Skeletal muscle tissue (tissue), 4 donors: Measurements from ENCODE around the gene NFAM1. TPM values are rescaled to one million over a fixed set of nuclear protein-coding genes. Genes with fewer than 3 reads are reported as not detected.
A peak's percentile ranks its signal among the peaks of the same experiment; 100 is the strongest.

Experiments
- H3K27ac ChIP-seq: one replicate; pipeline ENCODE4 v1.7.0; 2013; ENCODE audit warnings: mild to moderate bottlenecking, low read depth, low read length, inconsistent platforms
- H3K27me3 ChIP-seq, 3 donors: one replicate each; pipeline ENCODE4 v1.7.0; 2013; ENCODE audit warnings: low read length in 3 of 3; ENCODE audit not compliant: control insufficient read depth in 3 of 3, insufficient read depth in 3 of 3
- H3K36me3 ChIP-seq, 3 donors: one replicate each; pipeline ENCODE4 v1.7.0; 2013; ENCODE audit warnings: low read length in 3 of 3; ENCODE audit not compliant: control insufficient read depth in 3 of 3, insufficient read depth in 3 of 3
- H3K4me1 ChIP-seq, 3 donors: one replicate each; pipeline ENCODE4 v1.7.0; 2013; ENCODE audit warnings: low read length in 3 of 3, mild to moderate bottlenecking in 3 of 3; ENCODE audit not compliant: control insufficient read depth in 3 of 3, insufficient read depth in 3 of 3
- H3K4me3 ChIP-seq, 3 donors: one replicate each; pipeline ENCODE4 v1.7.0; 2013; ENCODE audit warnings: low read length in 3 of 3
- H3K9ac ChIP-seq, 3 donors: one replicate each; pipeline ENCODE4 v1.7.0; 2013; ENCODE audit warnings: low read length in 3 of 3, mild to moderate bottlenecking in 3 of 3, moderate library complexity in 2 of 3, low read depth in 1 of 3
- H3K9me3 ChIP-seq, 3 donors: one replicate each; pipeline ENCODE4 v1.7.0; 2013; ENCODE audit warnings: low read length in 3 of 3; ENCODE audit not compliant: control insufficient read depth in 3 of 3
- total RNA-seq: library from RNA; depleted of rRNA; stranded (reverse); fragments of >200 nt; gene quantifications from one replicate; pipeline ENCODE4 v1.2.3, GENCODE V29; 2014
- donor health status: Osteomylitis.

The NFAM1 gene
- total RNA-seq, 1 donor from 2014 or later: 0.52 TPM

DNA sequence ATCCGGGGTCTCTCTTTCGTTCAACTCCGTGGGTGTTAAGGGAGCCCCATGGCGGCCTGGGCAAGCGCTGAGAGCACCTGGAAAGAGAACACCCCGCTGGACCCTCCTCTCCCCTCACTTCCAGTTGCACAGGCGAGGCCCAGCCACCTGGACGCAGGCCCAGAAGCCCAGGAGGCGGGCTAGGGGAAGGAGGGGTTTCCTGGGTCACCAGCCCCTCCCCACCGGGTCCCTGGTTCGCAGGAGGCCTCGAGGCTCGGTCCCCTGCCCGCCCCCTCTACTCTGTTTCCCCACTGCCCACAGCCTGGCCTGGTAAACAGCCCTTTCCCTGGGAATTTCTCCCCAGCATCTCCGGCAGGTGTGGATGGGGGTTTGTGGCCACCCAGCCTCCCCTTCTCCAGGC is 8.5 kb upstream of the NFAM1 start:
- no peak overlapping the region for H3K4me3 ChIP-seq
- peaks cover 18 to 45% (median 42%) of the 10 kb centered on the region in 3 donors for H3K27me3 ChIP-seq
- no peak overlapping the region for H3K27ac ChIP-seq
- no peaks in the 10 kb centered on the region for H3K36me3 ChIP-seq
- no peak overlapping the region for H3K9ac ChIP-seq
- H3K4me1 ChIP-seq: peaks cover 26 to 32% (median 28%) of the 10 kb centered on the region in 3 donors
- H3K9me3 ChIP-seq: no peaks in the 10 kb centered on the region

DNA sequence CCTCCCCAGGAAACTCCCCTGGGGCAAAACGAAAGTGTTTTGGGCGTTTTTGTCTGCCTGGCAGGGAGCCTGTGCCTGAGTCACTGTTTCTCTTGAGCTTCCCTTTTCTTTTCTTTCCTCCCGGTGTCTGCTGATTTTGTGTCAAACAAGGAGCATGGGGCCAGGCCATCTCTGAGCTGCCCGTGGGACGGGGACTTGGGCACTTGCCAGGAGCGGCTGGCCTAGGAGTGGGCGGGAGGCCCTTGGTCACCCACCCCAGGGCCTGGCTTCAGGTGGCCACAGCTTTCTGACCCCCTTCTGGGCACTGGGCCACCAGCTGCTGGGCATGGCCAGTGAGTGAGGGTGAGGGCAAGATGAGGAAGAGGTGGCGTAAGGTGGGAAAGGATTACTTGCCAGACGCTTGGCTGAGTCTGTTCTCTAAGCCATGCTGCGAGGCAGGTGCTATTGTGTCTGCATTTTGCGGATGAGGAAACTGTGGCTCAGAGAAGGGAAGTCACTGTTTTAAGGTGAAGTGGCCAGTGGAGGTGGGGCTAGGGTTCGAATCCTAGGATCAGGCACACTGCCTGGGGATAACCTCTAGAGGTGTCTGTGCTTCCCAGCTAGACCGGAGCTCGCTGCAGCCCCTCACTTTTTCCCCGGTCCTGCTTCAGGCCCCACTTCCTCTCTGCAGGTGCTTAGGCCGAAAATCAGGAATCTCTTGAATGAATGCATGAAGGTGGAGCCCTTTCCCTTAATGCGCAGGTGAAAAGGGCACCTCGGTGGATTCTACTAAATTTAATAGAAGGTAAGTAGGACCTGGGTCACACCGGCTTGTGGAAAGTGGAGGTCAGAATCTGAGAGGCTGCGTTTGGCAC is 7.8 kb upstream of the NFAM1 start:
- Histone ChIP-seq H3K27ac (no peak overlapping the region), H3K9me3 (no peaks in the 10 kb centered on the region), H3K27me3 (peaks cover 15 to 45% (median 40%) of the 10 kb centered on the region in 3 donors), H3K4me1 (peaks cover 26 to 32% (median 28%) of the 10 kb centered on the region in 3 donors), H3K4me3 (no peak overlapping the region), H3K36me3 (no peaks in the 10 kb centered on the region), H3K9ac (peak overlapping the region in 1 of 3 donors; percentile 43)

DNA sequence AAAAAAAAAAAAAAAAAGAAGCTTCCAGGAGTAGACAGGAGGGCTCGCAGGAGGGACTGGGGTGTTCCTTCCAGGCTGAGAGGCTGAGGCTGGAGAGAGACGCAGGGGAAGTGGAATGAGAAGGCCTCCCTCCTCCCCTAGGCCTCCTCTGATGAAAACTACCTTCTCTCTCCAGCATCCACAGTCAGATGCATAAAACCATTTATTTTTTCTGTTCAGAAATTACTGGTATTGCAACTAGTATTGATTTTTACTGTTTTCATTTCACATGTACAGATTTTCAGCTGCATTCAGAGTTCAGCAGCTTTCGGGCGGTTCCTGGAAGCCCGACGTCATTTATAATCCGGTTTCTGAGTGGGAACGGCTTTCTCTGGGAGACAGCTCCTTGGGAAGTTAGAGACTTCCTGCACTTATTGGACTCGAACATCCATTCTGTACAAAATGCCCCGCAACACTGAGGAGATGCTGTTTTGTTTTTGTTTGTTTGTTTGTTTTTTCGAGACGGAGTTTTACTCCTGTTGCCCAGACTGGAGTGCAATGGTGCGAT is 6.9 kb upstream of the NFAM1 start:
- Histone ChIP-seq H3K27ac (no peak overlapping the region), H3K4me1 (peaks cover 18 to 24% (median 23%) of the 10 kb centered on the region in 3 donors), H3K4me3 (no peak overlapping the region), H3K9ac (no peak overlapping the region), H3K9me3 (no peaks in the 10 kb centered on the region), H3K27me3 (peaks cover 15 to 45% (median 40%) of the 10 kb centered on the region in 3 donors), H3K36me3 (no peaks in the 10 kb centered on the region)

DNA sequence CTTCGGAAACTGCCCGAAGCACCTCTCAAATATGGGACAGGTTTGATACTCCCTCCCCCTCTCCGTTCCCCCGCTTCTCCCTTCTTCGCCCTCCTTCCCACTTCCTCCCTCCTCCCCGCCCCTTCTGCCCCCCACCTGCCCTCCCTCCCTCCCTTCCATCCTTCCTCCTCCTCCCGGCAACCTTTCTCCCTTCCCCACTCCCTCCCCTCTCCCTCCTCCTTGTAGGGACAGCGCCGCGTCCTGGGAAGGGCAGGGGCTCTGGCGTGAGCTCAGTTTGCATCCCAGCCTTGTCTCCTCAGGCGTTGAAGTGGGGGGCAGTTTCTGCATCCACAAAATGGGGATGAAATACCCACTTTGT is 6.1 kb upstream of the NFAM1 start:
- no peak overlapping the region for H3K9ac ChIP-seq
- H3K36me3 ChIP-seq: no peaks in the 10 kb centered on the region
- H3K4me3 ChIP-seq: peak overlapping the region in 1 of 3 donors; percentile 63
- peaks cover 18% of the 10 kb centered on the region in 3 donors for H3K4me1 ChIP-seq
- no peak overlapping the region for H3K27ac ChIP-seq
- peaks cover 22 to 48% (median 43%) of the 10 kb centered on the region in 3 donors for H3K27me3 ChIP-seq
- H3K9me3 ChIP-seq: no peaks in the 10 kb centered on the region

DNA sequence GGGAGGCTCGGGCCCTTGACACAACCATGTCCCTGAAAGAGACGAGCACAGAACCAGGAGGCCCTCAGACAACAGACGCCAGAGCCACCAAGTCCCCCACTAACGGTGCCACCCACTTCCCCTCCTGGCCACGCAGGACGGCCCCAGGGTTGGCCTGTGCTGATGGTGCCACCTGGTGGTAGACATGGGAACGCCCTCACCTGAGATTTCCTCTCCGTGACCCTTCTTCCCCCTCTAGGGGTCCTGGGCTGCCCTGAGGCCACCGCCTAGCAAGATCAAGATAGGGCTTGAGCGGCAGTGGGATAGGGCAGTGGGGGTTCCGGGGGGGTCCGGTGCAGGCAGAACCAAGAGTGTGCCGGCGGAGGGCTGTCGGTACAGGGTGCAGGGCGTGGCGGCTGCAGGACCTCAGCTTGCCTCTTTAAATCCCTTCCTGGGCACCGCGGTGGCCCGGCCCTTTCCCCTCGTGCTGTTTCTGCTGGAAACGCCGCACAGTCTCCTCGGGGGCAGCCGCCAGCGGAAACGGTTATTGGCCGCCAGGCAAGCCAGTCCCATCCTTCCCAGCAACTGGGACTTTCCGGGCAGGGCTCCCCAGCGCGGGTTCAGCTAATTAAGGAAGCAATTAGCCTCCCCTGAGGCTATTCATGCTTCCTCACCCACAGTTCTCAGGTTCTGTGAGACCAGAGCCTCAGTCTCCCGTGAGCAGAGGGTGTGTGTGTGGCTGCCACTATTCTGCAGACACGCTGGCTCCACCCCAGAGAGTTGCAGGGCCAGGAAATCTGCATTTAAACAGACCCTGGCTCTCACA is 5.5 kb upstream of the NFAM1 start:
- H3K9ac ChIP-seq: peak overlapping the region in 1 of 3 donors; percentile 60
- no peaks in the 10 kb centered on the region for H3K9me3 ChIP-seq
- no peaks in the 10 kb centered on the region for H3K36me3 ChIP-seq
- H3K27ac ChIP-seq: no peak overlapping the region
- peaks cover 28 to 54% (median 47%) of the 10 kb centered on the region in 3 donors for H3K27me3 ChIP-seq
- H3K4me1 ChIP-seq: peaks cover 18% of the 10 kb centered on the region in 3 donors
- H3K4me3 ChIP-seq: peak overlapping the region; percentile 45 to 63 (median 48)

DNA sequence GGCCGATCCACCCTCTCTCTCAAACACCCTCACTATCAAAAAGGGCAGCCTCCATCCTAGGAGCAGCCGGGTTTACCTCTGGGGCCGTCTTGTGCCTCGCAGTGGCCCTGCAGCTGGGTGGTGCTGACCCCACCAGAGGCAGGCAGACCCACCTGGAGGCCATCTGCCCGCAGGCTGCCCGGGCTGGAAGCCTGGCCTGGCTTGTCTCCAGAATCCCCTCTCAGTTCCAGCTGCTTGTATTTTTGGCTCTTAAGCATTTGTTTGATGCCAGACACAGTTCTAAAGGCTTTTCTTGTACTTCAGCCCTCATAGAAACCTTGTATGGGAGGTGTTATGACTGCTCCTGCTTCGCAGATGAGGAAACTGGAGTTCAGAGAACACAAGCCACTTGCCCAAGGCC is 4.2 kb upstream of the NFAM1 start:
- peak overlapping the region in 1 of 3 donors; percentile 16 for H3K9ac ChIP-seq
- no peaks in the 10 kb centered on the region for H3K36me3 ChIP-seq
- peaks cover 29 to 60% (median 54%) of the 10 kb centered on the region in 3 donors for H3K27me3 ChIP-seq
- no peak overlapping the region for H3K27ac ChIP-seq
- H3K4me1 ChIP-seq: peaks cover 18 to 21% (median 18%) of the 10 kb centered on the region in 3 donors
- H3K9me3 ChIP-seq: no peaks in the 10 kb centered on the region
- H3K4me3 ChIP-seq: no peak overlapping the region

DNA sequence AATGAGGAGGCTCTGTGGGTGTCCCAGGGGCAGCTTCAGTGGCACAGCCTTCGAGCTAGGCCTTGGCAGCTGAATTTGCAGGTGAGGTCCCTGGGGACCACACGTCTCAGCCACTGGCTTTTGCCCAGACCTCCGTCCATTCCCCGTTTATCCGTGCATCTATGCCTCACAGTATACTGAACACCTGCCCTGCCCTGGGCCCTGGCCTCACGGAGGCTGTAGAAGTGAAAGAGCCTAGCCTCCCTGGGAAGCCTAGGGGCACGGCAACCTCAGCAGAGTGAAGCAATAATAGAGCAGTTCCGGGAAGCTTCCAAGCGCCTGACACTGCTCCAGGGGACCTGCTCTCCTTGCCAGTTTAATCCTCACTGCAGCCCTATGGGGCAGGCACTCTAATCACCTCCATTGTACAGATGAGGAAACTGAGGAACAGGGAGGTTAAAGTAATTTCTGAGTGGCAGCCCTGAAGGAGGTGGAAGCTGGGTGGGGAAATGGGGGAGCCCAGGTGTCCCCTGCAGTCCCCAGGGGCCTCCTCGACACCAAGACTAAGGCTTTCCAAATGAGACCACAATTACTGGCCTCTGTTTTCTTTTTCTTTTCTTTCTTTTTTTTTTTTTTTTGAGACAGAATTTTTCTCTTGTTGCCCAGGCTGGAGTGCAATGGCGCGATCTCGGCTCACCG is 2.7 kb upstream of the NFAM1 start:
- H3K27ac ChIP-seq: no peak overlapping the region

DNA sequence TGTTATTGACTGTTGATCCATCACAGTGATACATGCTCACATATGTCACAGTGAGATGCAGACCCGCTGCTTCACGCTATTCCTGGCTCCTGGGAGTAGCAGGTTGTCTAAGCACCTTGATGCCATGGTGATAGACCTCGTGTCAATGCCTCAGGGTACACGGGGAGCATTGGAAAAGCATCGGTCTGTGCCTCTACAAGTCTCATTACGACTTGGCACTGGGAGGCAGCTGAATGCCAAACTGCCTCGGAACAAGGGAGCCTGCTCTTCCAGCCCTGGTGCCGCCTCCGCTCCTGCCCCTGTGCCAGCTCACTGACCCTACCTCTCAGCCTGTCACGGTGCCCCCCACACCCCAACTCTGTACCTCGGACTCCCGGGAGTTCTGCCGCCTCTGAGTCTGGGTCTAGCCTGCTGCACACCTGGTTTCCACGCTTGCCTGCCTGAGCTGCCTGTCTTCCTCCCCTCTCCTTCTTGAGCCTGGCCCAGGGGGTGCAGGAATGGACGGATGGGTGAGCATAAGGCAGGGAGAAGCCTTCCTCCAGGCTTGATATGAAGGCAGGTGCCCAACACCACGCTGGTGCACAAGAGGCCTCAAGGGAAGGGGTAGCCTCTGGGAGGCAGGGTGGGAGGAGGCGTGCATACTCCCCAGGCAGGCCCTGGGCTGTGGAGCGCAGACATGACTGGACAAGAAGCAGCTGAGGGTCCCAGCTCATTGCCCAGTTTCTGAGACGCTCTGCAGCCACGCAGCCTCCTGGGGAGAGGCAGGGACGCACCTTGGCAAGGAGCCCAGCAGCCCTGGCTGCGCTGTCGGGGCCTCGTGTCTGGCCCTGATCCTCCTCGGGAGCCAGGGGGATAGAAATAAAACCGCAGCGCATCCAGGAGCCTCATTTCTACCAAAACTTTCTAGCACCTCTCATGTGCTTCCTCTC is 1.8 kb upstream of the NFAM1 start:
- H3K9me3 ChIP-seq: no peaks in the 10 kb centered on the region
- H3K36me3 ChIP-seq: no peaks in the 10 kb centered on the region
- no peak overlapping the region for H3K4me3 ChIP-seq
- H3K4me1 ChIP-seq: peaks cover 8 to 15% (median 13%) of the 10 kb centered on the region in 3 donors
- peaks cover 33 to 62% (median 58%) of the 10 kb centered on the region in 3 donors for H3K27me3 ChIP-seq
- H3K9ac ChIP-seq: peak overlapping the region in 1 of 3 donors; percentile 25
- H3K27ac ChIP-seq: no peak overlapping the region

More for the DNA sequence above, 2.7 kb upstream of the NFAM1 start:
- no peaks in the 10 kb centered on the region for H3K9me3 ChIP-seq
- H3K9ac ChIP-seq: peak overlapping the region in 1 of 3 donors; percentile 25
- H3K27me3 ChIP-seq: peaks cover 33 to 57% (median 55%) of the 10 kb centered on the region in 3 donors
- H3K4me1 ChIP-seq: peaks cover 13 to 18% (median 17%) of the 10 kb centered on the region in 3 donors
- H3K4me3 ChIP-seq: no peak overlapping the region
- H3K36me3 ChIP-seq: no peaks in the 10 kb centered on the region

DNA sequence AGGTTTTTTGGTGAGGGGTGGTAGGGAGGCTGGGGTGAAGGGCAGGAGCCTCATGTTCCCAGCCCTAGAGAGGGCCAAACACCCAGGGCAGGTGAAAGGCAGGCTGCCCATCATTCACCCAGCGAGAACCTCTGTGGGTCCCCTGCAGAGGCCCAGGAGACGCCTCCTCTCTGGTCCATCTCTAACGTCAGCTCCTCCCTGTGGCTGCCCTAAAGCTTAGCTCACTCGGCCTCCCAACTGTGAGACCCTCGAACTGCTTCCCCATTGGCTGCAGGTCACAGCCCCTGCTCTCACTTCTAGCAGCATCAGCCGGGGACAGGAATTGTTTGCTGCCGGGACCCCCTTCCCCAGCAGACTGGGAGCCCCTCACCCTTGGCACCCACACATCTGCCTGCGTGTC is 615 bp upstream of the NFAM1 start:
- H3K27me3 ChIP-seq: peaks cover 39 to 61% (median 60%) of the 10 kb centered on the region in 3 donors
- H3K4me1 ChIP-seq: peaks cover 6 to 12% (median 10%) of the 10 kb centered on the region in 3 donors

More for the DNA sequence above, 615 bp upstream of the NFAM1 start:
- no peak overlapping the region for H3K9ac ChIP-seq
- no peaks in the 10 kb centered on the region for H3K36me3 ChIP-seq
- H3K4me3 ChIP-seq: no peak overlapping the region
- H3K27ac ChIP-seq: no peak overlapping the region
- no peaks in the 10 kb centered on the region for H3K9me3 ChIP-seq
